Spleen (tissue), 11 donors: ENCODE results near the gene CAPN9. TPM values are rescaled to one million over a fixed set of nuclear protein-coding genes. Genes with fewer than 3 reads are reported as not detected.

Experiments used
- DNase-seq: peaks from one replicate; pipeline ENCODE4 v3.0.0-alpha.2; 2020
- H3K27ac ChIP-seq, 8 donors: fragments of 200-600 bp; sonication (generic) in 7 of 8; 1 replicate in 4 of 8; 2 replicates in 4 of 8; pipeline versions ENCODE4 v1.5.0 to v1.8.0; 2016 to 2021; ENCODE audit warnings: inconsistent platforms in 4 of 8, mild to moderate bottlenecking in 4 of 8, moderate library complexity in 1 of 8
- H3K27me3 ChIP-seq, 7 donors: fragments of 200-600 bp; sonication (generic) in 6 of 7; replicated peaks in 1 of 7; 1 replicate in 4 of 7; 2 replicates in 3 of 7; pipeline versions ENCODE4 v1.5.0 to v1.8.0; 2016 to 2021; ENCODE audit warnings: inconsistent platforms in 3 of 7, mild to moderate bottlenecking in 1 of 7
- H3K36me3 ChIP-seq, 6 donors: fragments of 200-600 bp; sonication (generic) in 5 of 6; 1 replicate in 4 of 6; 2 replicates in 2 of 6; pipeline versions ENCODE4 v1.5.0 to v1.8.0; 2016 to 2021; ENCODE audit warnings: inconsistent platforms in 2 of 6
- H3K4me1 ChIP-seq, 6 donors: fragments of 200-600 bp; sonication (generic) in 5 of 6; 1 replicate in 3 of 6; 2 replicates in 3 of 6; pipeline versions ENCODE4 v1.5.0 to v1.8.0; 2016 to 2021; ENCODE audit warnings: inconsistent platforms in 3 of 6
- H3K4me3 ChIP-seq, 8 donors: fragments of 200-600 bp; sonication (generic) in 7 of 8; 1 replicate in 4 of 8; 2 replicates in 4 of 8; pipeline versions ENCODE4 v1.5.0 to v1.8.0; 2016 to 2021; ENCODE audit warnings: inconsistent platforms in 4 of 8, mild to moderate bottlenecking in 4 of 8, moderate library complexity in 2 of 8
- H3K9me3 ChIP-seq, 8 donors: fragments of 200-600 bp; sonication (generic) in 7 of 8; 1 replicate in 4 of 8; 2 replicates in 4 of 8; pipeline versions ENCODE4 v1.5.0 to v1.8.0; 2016 to 2021; ENCODE audit warnings: inconsistent platforms in 4 of 8
- POLR2A ChIP-seq, 3 donors: fragments of 450-650 bp; IDR thresholded peaks; one replicate each; pipeline ENCODE4 v1.5.1; 2017; ENCODE audit warnings: antibody characterized with exemption in 3 of 3, mild to moderate bottlenecking in 1 of 3
- POLR2AphosphoS5 ChIP-seq, 3 donors: sonication (generic); formaldehyde crosslinking; IDR thresholded peaks; one replicate each; pipeline ENCODE4 v1.5.1; 2017; ENCODE audit warnings: antibody characterized with exemption in 3 of 3
- WGBS, 5 donors: extraction: QIAGEN DNeasy Blood & Tissue Kit in 3 of 5; methylation state at CpG; one replicate each; pipeline versions ENCODE4 v1.1.5 to v1.1.7; 2013 to 2018; 5-methylcytosine and 5-hydroxymethylcytosine counted together
- intact Hi-C: fragments of 100-400 bp; cut with DNase I; formaldehyde crosslinking; loops from one replicate; pipeline ENCODE4 v1.15.0; 2023; ENCODE audit warnings: low total_unique reads
- polyA plus RNA-seq, 3 donors: library from polyadenylated mRNA; stranded (reverse); fragments of 200-250 nt; gene quantifications; one replicate each; pipeline ENCODE4 v1.2.1, GENCODE V29; 2013
- total RNA-seq, 7 donors: library from RNA; depleted of rRNA in 3 of 7; stranded (reverse); fragments of >200 nt in 3 of 7; fragmentation: NEBNext Ultra II Directional in 4 of 7; extraction: Animal tissue kit (Norgen Biotek cat#: 25700) in 4 of 7; gene quantifications; one replicate each; pipeline versions ENCODE4 v1.1.0 to v1.2.1, GENCODE V29; 2016 to 2021
- TF ChIP-seq, protein P1 (sequence below), 11 experiments: fragments of 200-600 bp in 7 of 11; fragments of 450-650 bp in 4 of 11; sonication (generic) in 4 of 11; IDR thresholded peaks in 8 of 11; conservative IDR thresholded peaks in 3 of 11; 1 replicate in 7 of 11; 2 replicates in 4 of 11; pipeline versions ENCODE4 v1.4.0 to v1.8.0; 2016 to 2021; ENCODE audit warnings: antibody characterized with exemption in 11 of 11, inconsistent platforms in 4 of 11, mild to moderate bottlenecking in 1 of 11
- donor health status: healthy with polysubstance abuse.
- donor health status: DM: no; HTN: no; CAD: no; lungs with moderate emphysema.
- donor health status: DM: no; HTN: no; CAD: no.
- donor health status: Bipolar disorder and iron deficiency.
- donor health status: healthy.
- donor health status: DM: no; HTN: no; CAD: no.
- donor health status: DM: yes; HTN: yes; CAD: no.

CAPN9 gene
- total and polyA plus RNA-seq, 10 donors, result 0.05 TPM; not detected in 9

DNA sequence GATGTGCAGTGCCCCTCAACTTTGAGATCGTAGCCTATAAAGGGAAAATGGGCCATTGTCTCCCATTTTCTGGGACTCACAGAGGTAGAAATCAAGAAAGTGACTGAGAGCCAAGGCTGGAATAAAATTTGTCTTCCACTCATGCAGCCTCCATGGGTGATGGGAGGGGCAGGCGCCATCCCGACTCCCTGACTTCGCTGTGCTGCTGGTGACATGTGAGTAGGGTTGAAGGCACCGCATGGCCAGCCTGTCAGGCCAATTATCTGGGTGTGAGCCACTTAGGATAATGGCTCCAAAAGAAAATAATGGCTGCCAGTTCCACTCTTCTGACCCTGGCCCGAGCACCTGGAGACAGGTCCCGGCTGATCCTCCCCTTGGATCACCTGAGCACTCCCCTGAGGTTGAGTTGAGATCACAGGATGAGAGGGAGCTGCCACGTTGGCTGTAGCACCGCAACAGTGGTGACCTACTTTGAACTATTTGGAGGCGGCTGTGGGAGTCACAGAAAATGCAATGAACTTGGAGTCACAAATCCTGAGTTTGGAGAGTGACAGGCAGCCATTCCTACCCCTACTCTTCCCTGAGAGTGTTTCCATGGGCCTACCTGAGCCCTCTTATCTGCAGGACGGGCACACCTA lies 26.3 kb downstream of the CAPN9 start:
- no peak for DNase-seq
- intact Hi-C loops, result no loop called here
- TF ChIP-seq, protein P1, sequence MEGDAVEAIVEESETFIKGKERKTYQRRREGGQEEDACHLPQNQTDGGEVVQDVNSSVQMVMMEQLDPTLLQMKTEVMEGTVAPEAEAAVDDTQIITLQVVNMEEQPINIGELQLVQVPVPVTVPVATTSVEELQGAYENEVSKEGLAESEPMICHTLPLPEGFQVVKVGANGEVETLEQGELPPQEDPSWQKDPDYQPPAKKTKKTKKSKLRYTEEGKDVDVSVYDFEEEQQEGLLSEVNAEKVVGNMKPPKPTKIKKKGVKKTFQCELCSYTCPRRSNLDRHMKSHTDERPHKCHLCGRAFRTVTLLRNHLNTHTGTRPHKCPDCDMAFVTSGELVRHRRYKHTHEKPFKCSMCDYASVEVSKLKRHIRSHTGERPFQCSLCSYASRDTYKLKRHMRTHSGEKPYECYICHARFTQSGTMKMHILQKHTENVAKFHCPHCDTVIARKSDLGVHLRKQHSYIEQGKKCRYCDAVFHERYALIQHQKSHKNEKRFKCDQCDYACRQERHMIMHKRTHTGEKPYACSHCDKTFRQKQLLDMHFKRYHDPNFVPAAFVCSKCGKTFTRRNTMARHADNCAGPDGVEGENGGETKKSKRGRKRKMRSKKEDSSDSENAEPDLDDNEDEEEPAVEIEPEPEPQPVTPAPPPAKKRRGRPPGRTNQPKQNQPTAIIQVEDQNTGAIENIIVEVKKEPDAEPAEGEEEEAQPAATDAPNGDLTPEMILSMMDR (IDR thresholded peaks at IDR 0.05 in 8 of 11, conservative IDR thresholded peaks at IDR 0.05 in 3 of 11), result no peak
- TF ChIP-seq POLR2A (IDR thresholded peaks at IDR 0.05) (no peak), POLR2AphosphoS5 (IDR thresholded peaks at IDR 0.05) (no peak)
- no peaks in the 10 kb centered on the region for H3K4me1 ChIP-seq
- no peak overlapping the region for H3K4me3 ChIP-seq
- H3K27me3 ChIP-seq, result peaks cover 0 to 22% (median 0%) of the 10 kb centered on the region in 7 donors
- WGBS, 5 donors, result 74 to 81% (median 75%) methylated on average over 9 to 11 of the region's 11 CpGs
- no peak overlapping the region for H3K27ac ChIP-seq
- peaks cover 0 to 8% (median 0%) of the 10 kb centered on the region in 8 donors for H3K9me3 ChIP-seq
- H3K36me3 ChIP-seq, result no peaks in the 10 kb centered on the region

GRCh38 chr1:230778916-230779590 lies 31.9 kb downstream of the CAPN9 start:
- H3K9me3 ChIP-seq, result no peaks in the 10 kb centered on the region
- no peak for DNase-seq
- H3K27me3 ChIP-seq, result peaks cover 0 to 36% (median 0%) of the 10 kb centered on the region in 7 donors
- 84 to 91% (median 85%) methylated on average over 11 of the region's 11 CpGs for WGBS, 5 donors
- H3K27ac ChIP-seq, result no peak overlapping the region
- intact Hi-C loops, result no loop called here
- no peaks in the 10 kb centered on the region for H3K4me1 ChIP-seq
- no peak overlapping the region for H3K4me3 ChIP-seq
- no peaks in the 10 kb centered on the region for H3K36me3 ChIP-seq
- TF ChIP-seq POLR2A (IDR thresholded peaks at IDR 0.05) (no peak), POLR2AphosphoS5 (IDR thresholded peaks at IDR 0.05) (no peak)
- TF ChIP-seq, protein P1 (IDR thresholded peaks at IDR 0.05 in 8 of 11, conservative IDR thresholded peaks at IDR 0.05 in 3 of 11), result no peak

- H3K9me3 ChIP-seq, result no peaks in the 10 kb centered on the region
- no peak for DNase-seq
- H3K4me1 ChIP-seq, result no peaks in the 10 kb centered on the region
- no peaks in the 10 kb centered on the region for H3K36me3 ChIP-seq
- no peak overlapping the region for H3K27ac ChIP-seq
- TF ChIP-seq POLR2AphosphoS5 (IDR thresholded peaks at IDR 0.05) (no peak), POLR2A (IDR thresholded peaks at IDR 0.05) (no peak)
- TF ChIP-seq, protein P1 (IDR thresholded peaks at IDR 0.05 in 8 of 11, conservative IDR thresholded peaks at IDR 0.05 in 3 of 11), result no peak
- peaks cover 0 to 33% (median 0%) of the 10 kb centered on the region in 7 donors for H3K27me3 ChIP-seq
- WGBS, 5 donors, result 80 to 96% (median 85%) methylated on average over 3 of the region's 3 CpGs
- intact Hi-C loops, result no loop called here
- no peak overlapping the region for H3K4me3 ChIP-seq
Observed at GRCh38 chr1:230781131-230781530, 33.9 kb downstream of the CAPN9 start.

DNA sequence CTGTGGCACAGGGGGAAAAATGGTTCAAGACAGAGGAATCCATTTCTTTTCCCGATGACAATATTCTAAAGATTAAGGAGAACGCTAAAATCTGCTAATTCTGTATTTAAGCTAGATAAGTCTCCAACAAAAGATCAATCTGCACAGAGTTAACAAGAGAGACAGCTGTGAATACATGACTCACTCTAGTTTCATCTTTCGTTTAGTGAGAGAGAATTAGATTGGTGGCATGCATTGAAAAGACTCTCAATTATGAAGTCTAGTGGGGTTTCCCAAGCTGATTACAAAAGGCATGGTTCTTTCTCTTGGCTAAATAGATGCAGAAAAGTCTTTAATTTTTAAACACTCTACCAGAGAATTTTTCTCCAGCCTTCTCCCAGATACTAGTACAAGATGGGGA lies 34.4 kb downstream of the CAPN9 start:
- intact Hi-C loops, result no loop called here
- WGBS, 5 donors, result 79 to 86% (median 81%) methylated on average over 3 of the region's 3 CpGs
- no peaks in the 10 kb centered on the region for H3K4me1 ChIP-seq
- no peaks in the 10 kb centered on the region for H3K36me3 ChIP-seq
- H3K9me3 ChIP-seq, result no peaks in the 10 kb centered on the region
- no peak for TF ChIP-seq POLR2AphosphoS5 (IDR thresholded peaks at IDR 0.05)
- H3K27ac ChIP-seq, result no peak overlapping the region
- peaks cover 0 to 33% (median 0%) of the 10 kb centered on the region in 7 donors for H3K27me3 ChIP-seq
- DNase-seq, result no peak
- H3K4me3 ChIP-seq, result no peak overlapping the region
